Cerebellar cortex (tissue), 1 donor: ENCODE results near the gene VTI1B.

Experiments
- DNase-seq: peaks from one replicate; pipeline ENCODE4 v3.0.0-alpha.2; 2015; ENCODE audit warnings: low spot score

The VTI1B gene

GRCh38 chr14:67679006-67679405 lies 4.6 kb upstream of the VTI1B start:
- no peak for DNase-seq

GRCh38 chr14:67675219-67675582 lies 769 bp upstream of the VTI1B start:
- DNase-seq = no peak

DNA sequence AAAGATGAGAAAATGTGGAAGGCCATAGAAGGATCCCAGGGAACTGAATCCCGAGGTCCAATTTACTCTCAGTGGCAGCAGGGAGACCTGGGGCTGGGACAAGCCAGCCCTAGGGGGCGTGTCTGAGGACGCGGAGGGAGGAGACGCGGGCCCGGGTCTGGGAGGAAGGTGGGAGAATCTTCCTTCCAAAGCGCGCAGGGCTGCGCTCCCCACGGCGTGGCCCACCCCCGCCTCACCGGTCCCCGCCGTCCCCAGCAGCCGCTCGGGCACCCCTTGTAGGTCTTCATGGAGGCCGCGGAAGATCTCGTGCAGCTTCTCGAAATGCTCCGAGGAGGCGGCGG lies 323 bp downstream of the VTI1B start:
- peak; percentile 73 for DNase-seq

- DNase-seq = no peak
Measured at GRCh38 chr14:67673451-67673850, 981 bp downstream of the VTI1B start.

DNA sequence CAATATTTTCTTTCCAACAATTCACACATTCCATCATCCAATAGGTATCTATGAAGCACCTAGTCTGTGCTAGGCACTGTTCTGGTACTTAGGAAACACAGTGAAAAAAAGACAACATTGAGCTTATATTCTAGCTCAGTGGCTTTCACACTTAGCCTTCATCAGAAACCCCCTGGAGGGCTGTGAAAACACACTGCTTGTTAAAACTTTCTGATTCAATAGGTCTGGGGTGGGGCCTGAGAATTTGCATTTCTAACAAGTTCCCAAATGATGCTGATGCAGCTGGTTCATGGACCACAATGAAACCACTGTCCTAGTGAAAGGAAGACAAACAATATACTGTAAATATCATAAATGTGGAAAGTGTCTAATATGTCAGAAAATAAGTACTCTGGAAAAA lies 5.9 kb downstream of the VTI1B start:
- no peak for DNase-seq

GRCh38 chr14:67666750-67667449 lies 7.5 kb downstream of the VTI1B start:
- peak; percentile 78 for DNase-seq

- DNase-seq = no peak
Measured at GRCh38 chr14:67665868-67666267, 8.6 kb downstream of the VTI1B start.

DNA sequence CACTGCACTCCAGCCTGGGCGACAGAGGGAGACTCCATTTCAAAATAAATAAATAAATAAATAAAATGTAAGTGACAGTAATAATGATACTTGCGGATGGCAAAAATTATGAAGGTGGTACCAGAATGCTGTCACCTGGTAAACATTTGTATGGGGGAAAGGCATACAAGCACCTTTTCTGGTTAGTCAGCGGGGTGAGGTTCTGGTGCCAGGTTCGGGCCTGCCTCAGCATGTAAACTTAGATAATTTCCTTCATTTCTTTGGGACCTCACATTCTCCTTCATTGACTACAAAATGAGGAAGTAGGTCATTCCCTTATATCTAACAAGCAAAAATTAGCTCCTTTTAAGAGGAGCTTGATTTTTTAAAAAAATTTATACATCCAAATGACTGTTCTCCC lies 10.8 kb downstream of the VTI1B start:
- DNase-seq = no peak

DNA sequence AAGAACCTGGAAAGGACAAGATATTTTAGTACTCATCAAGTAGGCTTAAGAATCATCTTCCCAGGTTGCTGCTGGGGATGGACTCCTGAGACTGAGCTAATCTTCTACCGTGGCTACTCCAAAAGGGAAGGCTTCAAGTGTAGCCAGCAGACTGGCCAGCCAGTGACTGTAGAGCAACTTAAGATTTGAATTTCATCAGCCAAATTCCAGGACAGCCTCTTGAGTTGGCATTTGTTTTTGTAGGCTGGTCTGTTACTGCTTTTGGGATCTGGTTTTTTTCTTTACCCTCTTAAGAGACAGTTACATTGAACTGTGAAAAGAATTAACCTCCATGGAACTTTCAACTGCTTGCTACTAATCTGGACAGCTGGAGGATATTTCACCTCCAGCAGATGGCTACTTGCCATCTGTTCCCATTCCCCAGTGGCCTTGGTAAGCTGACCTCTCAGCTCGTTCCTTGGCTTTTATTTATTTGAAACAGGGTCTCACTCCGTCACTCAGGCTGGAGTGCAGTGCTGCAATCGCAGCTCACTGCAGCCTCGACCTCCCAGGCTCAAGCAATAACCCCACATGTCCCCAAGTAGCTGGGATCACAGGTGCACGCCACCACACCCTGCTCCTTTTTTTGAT lies 20.7 kb downstream of the VTI1B start:
- no peak for DNase-seq

- DNase-seq = no peak
Measured at GRCh38 chr14:67652189-67652588, 22.2 kb downstream of the VTI1B start.

- DNase-seq = no peak
Measured at GRCh38 chr14:67650694-67651093, 23.7 kb downstream of the VTI1B start.

DNA sequence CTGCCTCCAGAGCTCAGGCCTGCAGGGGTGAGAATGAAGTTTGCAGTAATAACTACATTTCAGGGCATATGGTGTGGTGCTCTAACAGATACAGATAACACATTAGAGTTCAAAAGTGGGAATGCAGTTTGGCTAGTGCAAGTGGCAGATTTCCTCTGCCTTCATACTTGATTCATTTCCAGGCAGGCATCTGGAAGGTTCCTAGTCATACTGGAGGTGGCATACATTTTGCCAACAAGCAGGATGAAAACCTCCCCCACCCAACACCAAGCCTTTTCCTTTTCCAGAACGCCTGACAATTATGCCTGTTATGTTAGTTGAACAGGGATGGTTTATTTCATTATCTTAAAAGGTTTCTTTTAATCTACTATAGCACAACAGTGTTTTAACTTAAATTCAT lies 24.3 kb downstream of the VTI1B start:
- peak; percentile 70 for DNase-seq

DNA sequence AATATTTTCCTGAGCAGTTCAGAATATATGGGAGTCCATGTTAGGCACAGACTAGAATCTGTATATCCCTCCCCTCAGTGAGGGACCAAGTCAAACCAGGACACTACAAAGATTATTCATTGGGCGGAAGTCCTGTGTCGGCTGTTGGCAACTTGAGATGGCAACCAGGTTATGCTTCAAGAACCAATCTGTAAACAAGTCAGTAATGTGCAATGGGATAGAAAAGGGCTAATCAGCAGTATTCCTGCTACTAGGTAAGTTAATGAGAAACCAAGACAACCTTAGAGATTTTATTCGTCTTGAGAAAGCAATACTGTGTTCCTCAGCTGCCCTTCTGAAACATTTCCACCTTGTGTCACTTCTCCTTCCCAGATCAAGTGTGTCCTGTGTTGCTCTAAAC lies 28.3 kb downstream of the VTI1B start:
- DNase-seq = no peak

DNA sequence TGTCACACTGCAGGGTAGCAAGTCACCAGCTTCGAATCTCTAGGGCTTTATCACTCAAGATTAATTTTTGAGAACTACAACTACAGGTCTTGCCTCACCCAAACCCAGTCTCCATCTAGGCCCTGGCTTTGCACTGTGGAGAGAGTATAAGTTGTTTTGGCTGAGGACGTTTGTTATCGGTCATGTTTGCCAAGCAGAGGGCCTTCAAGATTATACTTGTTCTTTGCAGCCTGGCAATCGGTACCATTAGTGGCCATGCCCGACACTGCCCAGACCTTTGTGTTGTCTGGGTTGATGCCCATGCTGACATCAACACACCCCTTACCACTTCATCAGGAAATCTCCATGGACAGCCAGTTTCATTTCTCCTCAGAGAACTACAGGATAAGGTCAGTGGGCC lies 29.0 kb downstream of the VTI1B start:
- no peak for DNase-seq

GRCh38 chr14:67644428-67644827 lies 30.0 kb downstream of the VTI1B start:
- peak; percentile 47 for DNase-seq

- DNase-seq = no peak
Measured at GRCh38 chr14:67643713-67644112, 30.7 kb downstream of the VTI1B start.

DNA sequence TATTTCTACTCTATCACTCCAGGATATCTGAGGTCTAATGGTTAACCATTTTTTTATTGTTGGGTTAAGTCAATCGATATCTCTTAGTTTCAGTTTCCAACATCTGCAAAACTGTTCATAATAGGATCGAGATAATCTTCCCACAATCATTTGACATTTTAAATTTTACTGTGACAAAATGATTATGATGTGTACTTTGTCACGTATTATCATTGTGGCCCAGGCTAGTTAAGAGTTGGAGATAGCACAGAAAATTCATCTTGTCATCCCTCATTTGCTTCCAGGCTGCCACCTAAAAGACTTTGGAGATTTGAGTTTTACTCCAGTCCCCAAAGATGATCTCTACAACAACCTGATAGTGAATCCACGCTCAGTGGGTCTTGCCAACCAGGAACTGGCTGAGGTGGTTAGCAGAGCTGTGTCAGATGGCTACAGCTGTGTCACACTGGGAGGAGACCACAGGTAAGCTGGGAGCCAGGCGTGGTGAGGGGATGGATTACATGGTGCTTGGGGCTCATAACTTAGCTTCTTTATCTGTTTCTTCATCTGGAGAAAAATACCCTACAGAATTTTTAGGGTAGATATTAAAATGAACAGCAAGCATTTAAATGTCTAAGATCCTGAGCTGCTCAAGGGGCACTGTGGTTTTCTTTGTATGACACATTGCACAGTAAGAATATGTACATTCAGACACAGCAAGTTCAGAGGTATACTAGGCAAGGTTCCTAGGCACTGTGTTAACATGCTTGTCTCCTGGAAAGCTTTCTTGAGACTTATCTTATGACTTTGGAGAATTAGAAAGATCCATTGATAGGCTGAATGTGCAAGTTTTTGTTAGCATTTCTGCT lies 32.3 kb downstream of the VTI1B start:
- DNase-seq = no peak

DNA sequence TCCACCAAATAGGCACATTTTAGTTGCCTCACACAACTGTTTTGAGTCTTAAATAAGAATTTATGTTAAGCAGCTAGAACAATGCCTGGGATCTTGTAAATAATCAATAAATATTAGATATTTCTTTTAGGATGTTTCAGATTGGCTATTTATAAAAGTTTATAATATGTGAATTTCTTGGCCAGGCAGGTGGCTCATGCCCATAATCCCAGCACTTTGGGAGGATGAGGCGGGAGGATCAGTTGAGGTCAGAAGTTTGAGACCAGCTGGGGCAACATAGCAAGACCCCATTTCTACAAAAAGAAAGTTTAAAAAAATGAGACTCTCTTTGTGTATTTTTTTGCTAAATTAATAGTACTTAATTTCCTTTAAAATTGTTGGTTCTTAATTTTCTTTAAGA lies 33.0 kb downstream of the VTI1B start:
- DNase-seq = no peak

- DNase-seq = no peak
Measured at GRCh38 chr14:67638642-67639041, 35.8 kb downstream of the VTI1B start.

- no peak for DNase-seq
Measured at GRCh38 chr14:67636361-67636919, 38.0 kb downstream of the VTI1B start.

GRCh38 chr14:67633451-67634147 lies 40.8 kb downstream of the VTI1B start:
- DNase-seq = no peak

DNA sequence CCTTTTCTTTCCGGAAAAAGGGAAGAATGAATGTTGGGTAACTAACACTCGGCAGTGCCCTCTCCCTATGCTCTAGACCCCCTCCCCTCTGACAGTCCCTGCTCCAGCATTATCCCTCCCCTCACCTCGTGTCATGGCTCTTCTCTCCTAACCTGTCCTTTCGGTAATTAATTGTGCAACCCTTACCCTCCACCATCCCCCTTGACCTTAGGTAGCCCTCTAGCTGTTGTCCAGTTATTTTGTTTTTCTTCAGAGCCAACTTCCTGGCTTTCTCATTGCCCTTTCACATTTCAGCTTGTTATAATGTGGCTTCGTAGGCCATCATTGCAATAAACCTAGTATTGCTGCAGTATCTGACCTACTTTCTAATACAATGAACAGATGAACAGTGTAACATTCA lies 43.5 kb downstream of the VTI1B start:
- DNase-seq = no peak
